ENCODE results near the gene DGAT2L6. TPM values are rescaled to one million over a fixed set of nuclear protein-coding genes. Genes with fewer than 3 reads are reported as not detected.

Gene DGAT2L6, protein sequence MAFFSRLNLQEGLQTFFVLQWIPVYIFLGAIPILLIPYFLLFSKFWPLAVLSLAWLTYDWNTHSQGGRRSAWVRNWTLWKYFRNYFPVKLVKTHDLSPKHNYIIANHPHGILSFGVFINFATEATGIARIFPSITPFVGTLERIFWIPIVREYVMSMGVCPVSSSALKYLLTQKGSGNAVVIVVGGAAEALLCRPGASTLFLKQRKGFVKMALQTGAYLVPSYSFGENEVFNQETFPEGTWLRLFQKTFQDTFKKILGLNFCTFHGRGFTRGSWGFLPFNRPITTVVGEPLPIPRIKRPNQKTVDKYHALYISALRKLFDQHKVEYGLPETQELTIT
- not detected in 2 replicates for polyA plus RNA-seq

DNA sequence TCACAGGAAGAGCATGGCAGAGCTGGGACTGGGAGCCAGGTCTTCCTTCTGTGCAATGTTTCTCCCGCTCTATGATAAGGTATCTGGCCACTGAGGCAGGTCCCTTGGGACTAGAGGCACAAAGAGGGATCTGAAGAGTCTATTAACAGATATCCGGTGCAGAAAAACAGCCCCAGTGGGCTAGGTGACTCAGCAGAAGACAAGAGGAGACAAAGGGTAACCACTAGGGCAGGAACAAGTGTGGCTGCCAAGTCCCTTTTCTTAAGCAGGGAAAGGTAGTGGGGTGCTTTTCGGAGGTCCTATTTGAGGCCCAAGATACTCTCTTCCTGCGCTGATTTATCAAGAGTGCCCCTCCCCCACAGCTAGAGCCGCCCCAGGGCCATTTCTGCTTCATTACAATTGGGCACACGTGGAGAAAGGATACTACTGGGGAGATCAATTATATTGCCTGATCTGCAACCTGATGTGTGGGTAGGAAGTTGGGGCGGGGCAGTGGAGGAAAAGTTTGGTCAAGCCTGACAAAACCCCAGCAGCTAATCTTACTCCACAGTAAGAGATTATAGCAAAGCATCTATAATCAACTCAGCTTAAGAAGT lies at the start of gene DGAT2L6:
Gene DGAT2L6 (plus strand): TSS at position 546 of the 596 bp plus-strand sequence. CDS start 100 bp downstream, outside the sequence.

DNA sequence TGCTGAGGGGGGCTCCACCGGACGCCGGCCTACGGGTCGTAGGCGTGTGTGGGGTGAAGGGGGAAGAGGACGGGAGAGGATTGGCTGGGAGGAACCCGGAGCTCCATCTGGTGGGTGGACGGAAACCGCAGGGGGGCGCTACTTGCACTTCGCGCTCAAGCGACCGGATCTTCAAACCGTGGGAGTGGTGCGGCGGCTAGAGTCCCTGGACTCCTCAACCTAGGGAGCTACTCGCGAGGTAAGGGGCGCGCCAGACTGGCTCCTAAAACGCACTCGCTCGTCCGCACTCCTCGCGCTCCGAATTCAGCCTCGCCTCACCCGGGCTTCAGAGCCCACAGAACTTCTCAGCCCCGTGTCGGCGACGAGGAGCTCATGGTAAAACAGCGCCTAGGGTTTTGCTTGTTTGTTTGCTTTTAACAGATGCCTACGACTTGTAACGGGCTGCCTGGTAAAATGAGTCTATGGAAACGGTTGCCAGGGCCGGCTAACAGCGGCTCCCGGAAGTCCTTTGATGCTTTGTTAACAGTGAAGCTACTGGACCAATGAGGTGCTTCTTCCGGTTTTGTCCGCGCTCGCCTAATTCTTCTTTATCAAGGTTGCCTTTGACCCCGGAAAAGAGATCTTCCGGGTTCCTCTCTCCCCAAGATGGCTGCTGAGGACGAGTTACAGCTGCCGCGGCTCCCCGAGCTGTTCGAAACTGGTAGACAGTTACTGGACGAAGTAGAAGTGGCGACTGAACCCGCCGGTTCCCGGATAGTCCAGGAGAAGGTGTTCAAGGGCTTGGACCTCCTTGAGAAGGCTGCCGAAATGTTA lies 43.8 kb upstream of the DGAT2L6 start, which contains the start of gene IGBP1:
Gene IGBP1 (plus strand): TSS at position 145 of the 813 bp plus-strand sequence. CDS start 501 bp downstream, at position 646.

DNA sequence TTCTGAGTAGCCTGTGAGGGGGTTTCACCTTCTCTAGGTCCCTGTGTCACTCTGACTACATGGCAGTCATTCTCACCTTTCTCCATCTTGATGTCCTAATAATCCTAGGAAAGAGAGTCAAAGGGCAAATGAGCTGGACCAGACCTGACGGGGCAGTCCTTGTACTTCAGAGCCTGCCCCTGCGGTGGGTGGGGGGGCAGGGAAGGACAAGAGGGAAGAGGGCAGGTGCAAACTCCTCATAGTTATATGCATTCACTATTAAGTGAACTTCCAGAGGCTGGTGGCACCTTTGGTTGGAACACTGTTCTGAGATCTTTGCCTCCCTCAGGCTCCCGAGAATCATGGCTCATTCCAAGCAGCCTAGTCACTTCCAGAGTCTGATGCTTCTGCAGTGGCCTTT lies 57.1 kb downstream of the DGAT2L6 start, which contains the start of gene AWAT1:
Gene AWAT1 (plus strand): TSS at position 301 of the 400 bp plus-strand sequence. CDS start 41 bp downstream, at position 342.

Other genes with a start within 250 kb of the DGAT2L6 start
- not detected in 2 replicates for gene AWAT2, start 127.5 kb upstream of the DGAT2L6 start, polyA plus RNA-seq
- not detected in 2 replicates for gene OTUD6A, start 115.0 kb upstream of the DGAT2L6 start, polyA plus RNA-seq
- gene IGBP1, start 44.0 kb upstream of the DGAT2L6 start, polyA plus RNA-seq, result 95.5 and 108 TPM in 2 replicates
- not detected in 2 replicates for gene AWAT1, start 57.2 kb downstream of the DGAT2L6 start, polyA plus RNA-seq
- gene P2RY4, start 82.7 kb downstream of the DGAT2L6 start, polyA plus RNA-seq, result not detected in 2 replicates
- 0.39 TPM in 1 of 2 replicates, not detected in the other for gene ARR3, start 90.9 kb downstream of the DGAT2L6 start, polyA plus RNA-seq
- 0.69 TPM in 1 of 2 replicates, not detected in the other for gene RAB41, start 104.7 kb downstream of the DGAT2L6 start, polyA plus RNA-seq
- 351 and 377 TPM in 2 replicates for gene PDZD11, start 112.4 kb downstream of the DGAT2L6 start, polyA plus RNA-seq
- 0.07 TPM in 1 of 2 replicates, not detected in the other for gene KIF4A, start 112.6 kb downstream of the DGAT2L6 start, polyA plus RNA-seq
- gene GDPD2, start 245.8 kb downstream of the DGAT2L6 start, polyA plus RNA-seq, result 1.0 TPM in 1 of 2 replicates, not detected in the other

All from Purkinje cell (primary cell).